Effector memory CD4-positive, alpha-beta T cell (primary cell): ENCODE data around the gene KRTAP10-11.
"Not testable (repeated sequence)": the region's sequence is repeated elsewhere in the genome, so short reads cannot be mapped to it uniquely, and the experiment has no call there.

ENCODE experiments used
- DNase-seq, 3 donors: peaks; one replicate each; pipeline ENCODE4 v3.0.0-alpha.2; 2020
- H3K27ac ChIP-seq: 2 replicates; pipeline ENCODE4 v1.7.0; 2013; ENCODE audit warnings: mild to moderate bottlenecking, low read length, moderate library complexity; ENCODE audit not compliant: insufficient read depth, poor library complexity, severe bottlenecking
- H3K27me3 ChIP-seq: replicated peaks from 2 replicates; pipeline ENCODE4 v1.7.0; 2013; ENCODE audit warnings: mild to moderate bottlenecking, low read length; ENCODE audit not compliant: insufficient read depth, control insufficient read depth, poor library complexity, severe bottlenecking
- H3K36me3 ChIP-seq: 2 replicates; pipeline ENCODE4 v1.7.0; 2013; ENCODE audit warnings: mild to moderate bottlenecking, low read length, moderate library complexity; ENCODE audit not compliant: control insufficient read depth, insufficient read depth
- H3K4me1 ChIP-seq: 2 replicates; pipeline ENCODE4 v1.7.0; 2013; ENCODE audit warnings: low read length, mild to moderate bottlenecking; ENCODE audit not compliant: control insufficient read depth, insufficient read depth, poor library complexity, severe bottlenecking
- H3K4me3 ChIP-seq: 2 replicates; pipeline ENCODE4 v1.7.0; 2013; ENCODE audit warnings: low read length, low read depth, mild to moderate bottlenecking; ENCODE audit not compliant: insufficient read depth, poor library complexity, severe bottlenecking
- H3K9me3 ChIP-seq: 2 replicates; pipeline ENCODE4 v1.7.0; 2013; ENCODE audit warnings: mild to moderate bottlenecking, low read length, moderate library complexity; ENCODE audit not compliant: control insufficient read depth

Gene KRTAP10-11

DNA sequence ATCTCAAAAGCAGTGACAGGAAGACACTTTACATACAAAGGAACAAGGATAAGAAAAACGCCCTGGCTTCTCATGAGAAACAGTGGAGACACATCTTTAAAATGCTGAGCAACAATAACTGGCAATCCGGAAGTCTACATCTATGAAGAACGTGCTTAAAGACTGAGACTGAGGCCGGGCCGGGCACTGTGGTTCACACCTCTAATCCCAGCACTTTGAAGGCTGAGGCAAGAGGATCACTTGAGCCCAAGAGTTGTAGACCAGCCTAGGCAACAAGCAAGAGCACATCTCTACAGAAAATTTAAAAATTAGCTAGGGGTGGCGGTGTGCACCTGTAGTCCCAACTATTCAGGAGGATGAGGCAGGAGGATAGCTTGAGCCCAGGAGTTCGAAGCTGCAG lies 37.9 kb downstream of the KRTAP10-11 start:
- no peak for DNase-seq
- Histone ChIP-seq H3K27me3 (no peaks in the 10 kb centered on the region), H3K4me1 (no peaks in the 10 kb centered on the region), H3K9me3 (no peaks in the 10 kb centered on the region), H3K4me3 (no peak overlapping the region), H3K36me3 (no peaks in the 10 kb centered on the region), H3K27ac (no peak overlapping the region)

DNA sequence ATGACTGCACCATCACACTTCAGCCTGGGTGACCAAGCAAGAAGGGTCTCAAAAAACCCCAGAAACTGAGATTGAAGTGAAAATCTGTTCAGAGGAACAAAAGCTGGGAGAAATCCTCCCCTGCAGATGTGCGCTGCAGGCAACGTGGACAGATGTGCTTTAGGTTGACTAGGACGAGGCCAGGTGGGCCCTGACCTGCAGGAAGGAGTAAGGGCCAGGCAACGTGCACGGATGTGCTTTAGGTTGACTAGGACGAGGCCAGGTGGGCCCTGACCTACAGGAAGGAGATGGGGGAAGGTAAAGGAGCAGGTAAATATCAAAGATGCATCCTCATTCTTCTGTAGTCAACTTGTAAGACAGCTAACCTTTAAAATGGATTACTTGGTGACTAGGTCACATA lies 38.3 kb downstream of the KRTAP10-11 start:
- Histone ChIP-seq H3K4me1 (no peaks in the 10 kb centered on the region), H3K4me3 (no peak overlapping the region), H3K27ac (no peak overlapping the region), H3K27me3 (no peaks in the 10 kb centered on the region), H3K36me3 (no peaks in the 10 kb centered on the region), H3K9me3 (no peaks in the 10 kb centered on the region)
- no peak for DNase-seq

DNA sequence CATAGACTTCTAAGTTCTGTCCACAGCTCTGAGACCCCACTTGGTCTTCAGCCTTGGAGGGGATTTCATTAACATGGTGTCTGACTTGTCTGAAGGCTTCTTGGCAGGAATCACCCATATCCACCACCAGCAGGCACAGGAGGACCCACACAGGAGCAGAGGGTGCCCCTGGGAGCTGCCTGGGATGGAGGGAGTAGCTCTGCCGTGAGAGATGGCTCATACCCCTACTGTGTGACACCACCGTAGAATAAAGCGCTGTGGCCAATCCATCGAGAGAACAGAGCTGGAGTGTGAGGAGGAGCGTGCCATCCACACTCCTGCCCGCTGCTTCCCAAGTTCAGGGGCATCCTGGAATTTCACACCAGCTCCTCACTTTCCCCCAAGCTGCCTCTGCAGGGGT lies 38.8 kb downstream of the KRTAP10-11 start:
- H3K36me3 ChIP-seq, DNase-seq, H3K4me3 ChIP-seq, H3K27ac ChIP-seq, H3K9me3 ChIP-seq, H3K27me3 ChIP-seq, H3K4me1 ChIP-seq: not testable (repeated sequence)

DNA sequence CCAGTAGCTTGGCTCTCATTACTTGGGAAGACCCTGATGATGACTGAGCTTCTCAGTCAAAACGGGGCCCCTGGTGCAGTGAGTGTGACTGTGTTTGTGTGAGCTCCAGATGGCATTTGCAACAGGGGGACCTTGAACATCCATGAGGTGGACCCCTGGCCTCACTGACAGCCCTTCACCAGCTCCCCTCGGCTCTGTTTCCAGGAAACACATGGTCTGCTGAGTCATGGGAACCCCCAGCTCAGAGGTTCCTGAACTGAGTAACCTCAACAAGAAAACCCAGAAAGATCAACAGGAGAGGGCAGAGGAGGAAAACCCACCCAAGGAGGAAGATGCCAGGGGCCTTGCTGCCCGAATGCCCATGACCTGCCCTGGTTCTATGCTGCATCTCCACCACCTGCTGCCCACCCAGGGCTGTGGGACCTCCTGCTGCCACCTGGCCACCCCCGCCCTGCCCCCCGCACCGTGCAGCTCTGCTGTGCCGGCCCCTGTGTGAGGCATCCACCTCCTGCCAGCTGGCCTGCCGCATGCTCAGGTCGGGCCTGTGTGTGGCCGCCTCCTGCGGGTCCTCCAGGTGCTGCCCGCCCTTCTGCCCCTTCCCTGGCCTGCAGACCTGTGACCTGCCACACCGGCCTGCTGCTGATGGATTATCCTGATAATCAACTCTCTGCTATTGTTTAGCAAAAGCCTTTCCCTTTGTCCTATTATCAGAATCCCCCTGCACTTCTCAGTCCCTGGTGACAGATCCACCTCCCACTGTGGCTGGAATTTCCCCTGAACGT lies 40.0 kb downstream of the KRTAP10-11 start:
- Histone ChIP-seq H3K4me3 (no peak overlapping the region), H3K36me3 (no peaks in the 10 kb centered on the region), H3K27me3 (no peaks in the 10 kb centered on the region), H3K4me1 (no peaks in the 10 kb centered on the region), H3K27ac (no peak overlapping the region), H3K9me3 (no peaks in the 10 kb centered on the region)
- DNase-seq = no peak

DNA sequence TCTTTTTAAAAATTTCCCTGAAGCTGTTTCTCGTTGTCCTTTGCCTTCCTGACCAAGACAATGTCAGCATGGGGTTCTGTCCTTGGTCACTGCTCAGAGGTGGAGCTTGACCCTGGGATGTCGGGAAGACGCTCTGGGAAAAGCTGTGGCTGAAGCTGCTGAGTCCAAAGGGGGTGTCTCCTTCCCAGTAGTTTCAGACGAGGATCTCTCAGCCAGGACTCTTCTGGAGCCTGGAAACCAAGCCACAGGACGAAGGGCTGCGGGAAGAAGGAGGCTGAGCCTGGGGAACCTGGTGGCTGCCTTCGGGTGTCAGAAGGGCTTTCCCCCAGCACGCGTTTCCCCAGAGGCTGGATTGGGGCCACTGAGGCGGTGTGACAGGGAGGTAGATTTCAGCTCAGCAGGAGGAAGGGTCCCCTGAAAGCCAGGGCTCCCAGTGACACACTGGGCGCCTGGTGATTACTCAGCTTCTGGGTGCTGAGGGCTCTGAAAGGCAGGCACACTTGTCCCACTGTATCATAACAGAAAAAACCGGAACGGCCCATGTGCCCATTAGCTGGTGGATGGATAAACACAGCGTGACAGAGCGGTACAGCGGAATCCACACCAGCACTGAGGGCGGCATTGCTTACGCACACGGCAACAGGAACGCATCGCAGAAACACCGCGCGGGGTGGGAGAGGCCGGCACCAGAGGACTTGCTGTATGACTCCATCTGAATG lies 40.8 kb downstream of the KRTAP10-11 start:
- Histone ChIP-seq H3K9me3 (no peaks in the 10 kb centered on the region), H3K27me3 (no peaks in the 10 kb centered on the region), H3K4me1 (no peaks in the 10 kb centered on the region), H3K36me3 (no peaks in the 10 kb centered on the region), H3K27ac (no peak overlapping the region), H3K4me3 (no peak overlapping the region)
- DNase-seq = no peak

DNA sequence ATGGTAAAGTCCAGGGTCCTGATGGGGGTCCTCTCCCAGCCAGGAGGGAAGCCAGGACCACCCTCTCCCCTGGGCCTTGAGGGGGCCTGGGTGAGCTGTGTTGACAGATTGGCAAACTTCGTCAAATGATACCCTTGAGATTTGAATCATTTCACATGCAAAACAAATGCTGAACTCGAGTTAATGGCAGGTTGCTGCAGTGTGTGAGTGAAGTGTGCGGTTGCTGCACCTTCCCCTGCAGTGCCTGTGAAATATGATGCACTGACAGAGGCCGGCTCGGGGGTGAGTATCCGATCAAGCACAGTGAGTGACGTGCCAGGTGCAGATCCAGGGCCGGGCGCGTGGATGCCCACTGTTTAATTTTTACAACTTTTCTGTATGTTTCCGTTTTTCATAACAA lies 41.5 kb downstream of the KRTAP10-11 start:
- Histone ChIP-seq H3K9me3 (no peaks in the 10 kb centered on the region), H3K4me1 (no peaks in the 10 kb centered on the region), H3K36me3 (no peaks in the 10 kb centered on the region), H3K4me3 (no peak overlapping the region), H3K27me3 (no peaks in the 10 kb centered on the region), H3K27ac (no peak overlapping the region)
- DNase-seq = no peak

DNA sequence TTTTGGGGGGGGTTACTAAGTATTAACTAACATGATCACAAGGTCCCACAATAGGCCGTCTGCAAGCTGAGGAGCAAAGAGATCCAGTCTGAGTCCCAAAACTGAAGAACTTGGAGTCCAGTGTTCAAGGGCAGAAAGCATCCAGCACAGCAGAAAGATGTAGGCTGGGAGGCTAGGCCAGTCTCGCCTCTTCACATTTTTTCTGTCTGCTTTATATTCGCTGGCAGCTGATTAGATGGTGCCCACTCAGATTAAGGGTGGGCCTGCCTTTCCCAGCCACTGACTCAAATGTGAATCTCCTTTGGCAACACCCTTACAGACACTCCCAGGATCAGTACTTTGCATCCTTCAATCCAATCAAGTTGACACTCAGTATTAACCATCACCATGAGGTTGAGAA lies 43.5 kb downstream of the KRTAP10-11 start:
- H3K9me3 ChIP-seq, H3K4me3 ChIP-seq, H3K36me3 ChIP-seq, H3K27ac ChIP-seq, H3K4me1 ChIP-seq, DNase-seq, H3K27me3 ChIP-seq: not testable (repeated sequence)

DNA sequence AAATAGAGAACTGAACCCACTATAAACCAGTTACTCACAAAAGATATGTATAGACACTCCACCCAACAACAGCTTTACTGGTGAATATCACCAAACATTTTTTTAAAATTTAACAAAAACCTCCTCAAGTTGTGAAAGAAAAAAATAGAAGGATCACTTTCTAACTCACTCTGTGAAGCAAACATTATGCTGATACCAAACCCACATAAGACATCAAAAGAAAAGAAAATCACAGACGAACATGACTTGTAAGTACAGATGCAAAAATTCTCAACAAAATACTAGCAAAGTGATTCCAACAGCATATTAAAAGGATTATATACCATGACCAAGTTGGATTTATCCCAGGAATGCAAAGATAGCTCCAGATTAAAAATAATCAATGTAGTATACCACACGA lies 45.5 kb downstream of the KRTAP10-11 start:
- H3K4me3 ChIP-seq = no peak overlapping the region
- H3K27me3 ChIP-seq = no peaks in the 10 kb centered on the region
- H3K9me3 ChIP-seq = peaks cover 6% of the 10 kb centered on the region
- no peaks in the 10 kb centered on the region for H3K36me3 ChIP-seq
- H3K27ac ChIP-seq = no peak overlapping the region
- DNase-seq = no peak
- H3K4me1 ChIP-seq = no peaks in the 10 kb centered on the region

DNA sequence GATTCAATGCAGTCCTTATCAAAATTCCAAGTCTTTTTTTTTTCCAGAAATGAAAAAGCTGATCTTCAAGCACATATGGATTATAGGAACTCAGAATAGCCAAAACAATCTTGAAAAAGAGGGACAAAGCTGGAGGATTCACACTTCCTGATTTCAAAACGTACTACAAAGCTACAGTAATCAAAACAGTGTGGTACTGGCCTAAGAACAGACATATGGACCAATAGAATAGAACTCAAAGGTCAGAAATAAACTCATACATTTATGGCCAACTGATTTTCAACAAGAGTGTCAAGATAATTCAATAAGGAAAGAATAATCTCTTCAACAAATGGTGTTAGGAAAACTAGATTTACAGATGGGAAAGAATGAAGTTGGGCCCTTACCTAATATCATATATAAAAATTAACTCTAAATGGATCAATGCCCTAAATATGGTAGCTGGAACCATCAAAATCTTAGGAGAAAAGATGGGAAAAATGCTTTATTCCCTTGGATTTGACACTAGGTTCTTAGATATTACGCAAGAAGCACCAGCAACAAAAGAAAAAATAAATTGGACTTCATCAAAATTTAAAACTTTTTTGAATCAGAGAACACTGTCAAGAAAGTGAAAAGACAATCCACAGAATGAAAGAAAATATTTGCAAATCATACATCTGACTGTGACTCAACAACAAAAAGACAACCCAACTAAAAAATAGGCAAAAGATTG lies 46.7 kb downstream of the KRTAP10-11 start:
- no peaks in the 10 kb centered on the region for H3K27me3 ChIP-seq
- peaks cover 6% of the 10 kb centered on the region for H3K9me3 ChIP-seq

DNA sequence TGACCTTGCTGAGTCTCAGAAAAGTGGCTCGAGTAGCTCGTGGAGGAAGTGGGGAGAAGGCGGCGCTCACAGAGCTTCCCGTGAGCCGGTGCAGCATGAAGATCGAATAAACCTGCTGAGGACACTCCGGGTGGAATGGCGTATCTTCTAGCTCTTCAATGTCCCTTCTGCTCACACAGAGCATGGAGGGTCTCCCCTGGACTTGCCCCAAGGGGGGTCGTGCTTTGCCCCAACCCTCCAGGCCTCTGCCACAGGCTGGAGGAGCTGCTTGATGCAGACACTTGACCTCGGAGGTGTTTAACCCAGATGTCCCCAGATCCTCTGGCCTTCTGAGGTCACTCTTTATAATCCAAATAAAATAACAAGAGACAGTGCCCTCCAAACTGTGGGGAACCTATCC lies 48.6 kb downstream of the KRTAP10-11 start:
- H3K27ac ChIP-seq = no peak overlapping the region
- H3K27me3 ChIP-seq = peaks cover 3% of the 10 kb centered on the region
- H3K9me3 ChIP-seq = peaks cover 6% of the 10 kb centered on the region
- H3K4me3 ChIP-seq = no peak overlapping the region
- no peaks in the 10 kb centered on the region for H3K36me3 ChIP-seq
- no peaks in the 10 kb centered on the region for H3K4me1 ChIP-seq
- DNase-seq = no peak

More for the DNA sequence above, 46.7 kb downstream of the KRTAP10-11 start:
- DNase-seq = no peak
- Histone ChIP-seq H3K4me1 (no peaks in the 10 kb centered on the region), H3K36me3 (no peaks in the 10 kb centered on the region), H3K27ac (no peak overlapping the region), H3K4me3 (no peak overlapping the region)
